OCI-M2 (cell line): ENCODE results near the gene ZNF341.
A peak's percentile ranks its signal among the peaks of the same experiment; 100 is the strongest.

ENCODE experiments used
- DNase-seq: peaks from one replicate; lab custom pipeline; 2025; ENCODE audit not compliant: unreplicated experiment; lab: John Stamatoyannopoulos, UW

Gene ZNF341

DNA sequence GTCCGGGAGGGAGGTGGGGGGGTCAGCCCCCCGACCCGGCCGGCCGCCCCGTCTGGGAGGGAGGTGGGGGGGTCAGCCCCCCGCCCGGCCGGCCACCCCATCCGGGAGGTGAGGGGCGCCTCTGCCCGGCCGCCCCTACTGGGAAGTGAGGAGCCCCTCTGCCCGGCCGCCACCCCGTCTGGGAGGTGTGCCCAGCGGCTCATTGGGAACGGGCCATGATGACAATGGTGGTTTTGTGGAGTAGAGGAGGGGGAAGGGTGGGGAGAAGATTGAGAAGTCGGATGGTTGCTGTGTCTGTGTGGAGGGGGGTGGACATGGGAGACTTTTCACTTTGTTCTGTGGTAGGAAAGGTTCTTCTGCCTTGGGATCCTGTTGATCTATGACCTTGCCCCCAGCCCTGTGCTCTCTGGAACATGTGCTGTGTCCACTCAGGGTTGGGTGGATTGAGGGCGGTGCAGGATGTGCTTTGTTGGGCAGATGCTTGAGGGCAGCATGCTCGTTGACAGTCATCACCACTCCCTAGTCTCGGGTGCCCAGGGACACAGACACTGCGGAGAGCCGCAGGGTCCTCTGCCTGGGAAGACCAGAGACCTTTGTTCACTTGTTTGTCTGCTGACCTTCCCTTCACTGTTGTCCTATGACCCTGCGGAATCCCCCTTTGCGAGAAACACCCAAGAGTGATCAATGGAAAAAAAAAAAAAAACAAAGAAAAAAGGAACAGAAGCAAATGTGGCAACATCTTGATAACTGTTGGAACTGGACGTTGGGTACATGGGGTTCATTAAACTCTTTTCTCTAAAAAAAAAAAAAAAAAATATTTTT, 30.0 kb upstream of the ZNF341 start:
- DNase-seq = no peak

DNA sequence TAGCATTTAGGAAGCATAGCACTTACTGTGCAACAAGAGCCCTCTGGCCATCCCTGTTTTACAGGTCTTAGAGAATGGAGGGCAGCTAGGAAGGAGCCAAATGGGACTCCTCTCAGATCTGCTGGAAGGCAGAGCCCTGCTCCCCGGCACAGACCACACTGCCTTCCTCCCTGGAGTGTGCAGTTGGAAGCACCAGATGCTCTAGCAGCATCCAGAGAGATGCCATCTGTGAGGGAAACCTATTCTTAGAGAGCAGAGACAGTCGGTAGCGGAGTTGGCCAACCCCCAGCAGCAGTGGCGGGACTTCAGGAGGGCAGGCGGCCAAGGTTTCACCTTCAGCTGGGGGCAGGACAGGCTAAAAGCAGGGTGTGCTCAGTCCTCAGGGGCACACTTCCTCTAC, 28.9 kb upstream of the ZNF341 start:
- DNase-seq = no peak

DNA sequence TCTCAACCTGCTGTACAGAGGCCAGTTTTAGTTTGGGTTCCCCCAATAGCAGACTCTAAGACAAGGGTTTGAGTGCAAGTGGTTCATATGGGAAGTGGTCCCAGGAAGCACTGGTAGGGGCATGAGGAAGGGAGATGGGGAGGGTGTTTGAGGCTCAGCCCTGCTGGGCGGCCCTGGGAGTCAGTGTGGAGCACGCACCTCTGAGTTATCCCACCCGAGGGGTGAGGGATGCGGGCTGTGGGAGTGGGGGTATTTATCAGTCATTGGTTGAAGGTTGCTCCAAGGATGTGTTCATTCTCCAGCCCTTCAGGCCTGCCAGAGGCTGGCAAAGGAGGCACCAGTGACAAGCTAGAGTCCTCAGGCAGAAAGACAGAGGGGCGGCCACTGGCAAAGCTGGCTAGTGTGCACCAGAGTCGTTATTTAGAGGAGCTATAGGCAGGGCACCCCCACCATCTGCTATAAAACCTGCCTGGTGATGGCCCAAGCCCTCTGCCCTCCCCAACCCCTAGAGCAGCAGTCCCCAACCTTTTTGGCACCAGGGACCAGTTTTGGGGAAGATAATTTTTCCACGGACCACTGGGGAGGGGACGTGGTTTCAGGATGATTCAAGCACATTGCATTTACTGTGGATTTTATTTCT, 28.2 kb upstream of the ZNF341 start:
- no peak for DNase-seq

DNA sequence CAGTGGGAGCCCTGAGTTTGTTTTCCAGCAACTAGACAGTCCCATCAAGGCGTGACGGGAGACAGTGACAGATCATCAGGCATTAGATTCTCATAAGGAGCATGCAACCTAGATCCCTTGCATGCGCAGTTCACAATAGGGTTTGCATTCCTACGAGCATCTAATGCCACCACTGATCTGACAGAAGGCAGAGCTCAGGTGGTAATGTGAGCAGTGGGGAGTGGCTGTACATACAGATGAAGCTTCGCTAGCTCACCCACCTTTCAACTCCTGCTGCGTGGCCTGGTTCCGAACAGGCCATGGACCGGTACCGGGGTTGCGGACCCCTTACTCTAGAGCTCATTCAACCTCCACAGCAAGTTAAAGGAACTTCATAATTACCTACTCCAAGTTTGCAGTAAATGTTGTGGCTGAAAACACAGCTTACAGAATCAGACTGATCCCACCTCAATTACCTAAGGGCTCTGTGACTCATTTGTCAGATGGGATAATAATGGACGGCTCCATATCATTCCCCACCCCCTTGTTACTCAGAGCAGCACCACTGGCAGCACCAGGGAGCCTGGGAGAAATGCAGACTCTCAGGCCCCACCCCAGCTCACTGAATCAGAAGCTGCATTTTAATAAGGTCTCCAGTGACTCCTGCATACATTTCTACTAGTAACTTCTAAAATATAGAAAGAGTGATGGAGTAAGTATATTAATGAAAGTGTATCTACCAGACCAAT, 27.4 kb upstream of the ZNF341 start:
- no peak for DNase-seq

DNA sequence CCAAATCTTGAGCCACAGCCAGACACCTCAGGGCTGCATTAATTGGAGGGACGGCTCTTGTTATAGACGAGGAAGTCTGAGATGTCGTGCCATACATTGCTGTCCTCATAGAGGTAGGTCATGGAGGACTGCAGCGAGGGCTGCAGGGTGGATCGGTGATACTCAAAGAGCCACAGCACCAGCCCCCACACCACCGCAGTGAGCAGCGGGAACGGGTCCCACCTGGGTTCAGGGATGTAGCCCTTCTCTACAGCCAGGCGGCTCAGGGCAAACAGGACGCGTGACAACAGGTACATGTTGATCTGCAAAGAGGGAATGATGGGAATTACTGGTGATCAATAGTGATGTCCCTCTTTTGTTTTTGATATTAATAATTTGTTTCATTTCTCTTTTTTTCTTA, 24.1 kb upstream of the ZNF341 start:
- no peak for DNase-seq

DNA sequence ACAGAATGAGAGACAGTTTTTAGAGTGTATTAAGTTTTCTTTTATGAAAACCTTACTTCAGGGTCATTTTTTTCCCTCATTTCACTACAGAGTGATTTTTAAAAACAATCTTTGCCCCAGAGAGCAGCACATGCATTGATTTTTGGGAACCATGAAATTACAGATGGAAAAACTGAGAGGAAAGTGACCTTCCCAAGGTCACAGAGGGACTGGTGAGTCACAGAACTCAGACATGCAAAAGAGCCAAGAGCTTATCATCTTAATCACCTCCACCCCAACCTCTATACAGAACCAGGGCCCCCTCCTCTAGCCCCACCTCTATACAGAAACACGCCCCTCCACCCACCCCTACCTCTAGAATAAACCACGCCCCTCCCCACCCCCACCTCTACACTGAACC, 22.4 kb upstream of the ZNF341 start:
- no peak for DNase-seq

DNA sequence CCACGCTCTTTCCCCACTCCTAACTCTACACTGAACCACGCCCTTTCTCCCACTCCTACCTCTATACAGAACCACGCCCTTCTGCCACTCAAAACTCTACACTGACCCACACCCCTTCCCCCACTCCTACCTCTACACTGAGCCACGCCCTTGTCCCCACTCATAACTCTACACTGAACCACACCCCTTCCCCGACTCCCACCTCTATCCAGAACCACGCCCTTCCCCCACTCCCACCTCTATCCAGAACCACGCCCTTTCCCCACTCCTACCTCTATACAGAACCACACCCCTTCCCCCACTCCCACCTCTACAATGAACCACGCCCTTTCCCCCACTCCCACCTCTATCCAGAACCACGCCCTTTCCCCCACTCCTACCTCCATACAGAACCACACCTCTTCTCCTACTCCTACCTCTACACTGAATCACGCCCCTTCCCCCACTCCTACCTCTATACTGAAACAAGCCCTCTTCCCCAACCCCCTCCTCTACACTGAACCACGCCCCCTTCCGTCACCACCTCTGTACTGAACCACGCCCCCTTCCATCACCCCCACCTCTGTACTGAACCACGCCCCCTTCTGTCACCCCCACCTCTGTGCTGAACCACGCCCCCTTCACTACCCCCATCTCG, 21.8 kb upstream of the ZNF341 start:
- DNase-seq = no peak

DNA sequence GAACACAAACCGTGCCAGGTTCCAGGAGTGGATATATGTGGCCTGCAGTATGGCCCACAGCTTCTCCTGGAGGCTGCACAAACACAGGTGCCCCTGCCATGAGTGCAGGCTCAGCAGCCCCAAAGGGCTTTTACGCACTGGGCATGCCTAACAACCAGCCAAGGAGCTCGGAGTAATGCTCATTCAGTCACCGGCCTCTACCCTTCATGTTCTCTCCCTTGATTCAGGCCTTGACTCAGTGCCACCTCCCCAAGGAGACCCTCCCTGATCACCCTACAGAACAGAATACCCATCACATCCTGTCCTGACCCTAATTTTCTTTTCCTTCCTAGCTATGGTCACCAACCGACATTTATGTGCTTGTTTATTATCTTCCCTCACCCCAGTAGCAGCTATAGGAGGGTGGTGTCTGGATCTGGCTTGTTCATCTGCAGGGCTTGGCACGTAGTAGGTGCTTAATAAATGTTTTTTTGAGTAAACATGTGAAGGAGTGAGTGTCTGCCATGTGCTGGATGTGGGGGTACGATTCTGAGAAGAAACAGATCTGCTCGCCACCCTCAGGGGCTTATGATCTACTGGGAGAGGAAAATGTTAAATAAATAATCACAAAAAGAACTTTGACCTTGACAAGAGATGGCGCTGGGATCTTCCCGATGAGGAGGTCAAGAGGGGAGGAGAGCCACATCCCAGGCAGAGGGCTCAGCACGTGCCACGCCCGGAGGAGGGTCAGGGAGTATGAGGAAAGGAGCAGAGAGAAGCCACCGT, 20.9 kb upstream of the ZNF341 start:
- no peak for DNase-seq

DNA sequence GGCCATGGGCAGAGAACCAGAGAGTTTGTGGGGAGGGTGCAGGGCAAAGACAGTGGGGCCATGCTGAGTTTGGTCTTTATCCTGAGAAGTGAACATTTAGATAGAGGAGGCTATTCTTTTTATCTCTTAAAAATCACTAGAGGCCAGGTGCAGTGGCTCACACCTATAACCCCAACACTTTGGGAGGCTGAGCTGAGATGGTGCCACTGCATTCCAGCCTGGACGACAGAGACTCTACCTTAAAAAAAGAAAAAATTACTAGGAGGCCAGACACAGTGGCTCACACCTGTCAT, 20.4 kb upstream of the ZNF341 start:
- DNase-seq = no peak

DNA sequence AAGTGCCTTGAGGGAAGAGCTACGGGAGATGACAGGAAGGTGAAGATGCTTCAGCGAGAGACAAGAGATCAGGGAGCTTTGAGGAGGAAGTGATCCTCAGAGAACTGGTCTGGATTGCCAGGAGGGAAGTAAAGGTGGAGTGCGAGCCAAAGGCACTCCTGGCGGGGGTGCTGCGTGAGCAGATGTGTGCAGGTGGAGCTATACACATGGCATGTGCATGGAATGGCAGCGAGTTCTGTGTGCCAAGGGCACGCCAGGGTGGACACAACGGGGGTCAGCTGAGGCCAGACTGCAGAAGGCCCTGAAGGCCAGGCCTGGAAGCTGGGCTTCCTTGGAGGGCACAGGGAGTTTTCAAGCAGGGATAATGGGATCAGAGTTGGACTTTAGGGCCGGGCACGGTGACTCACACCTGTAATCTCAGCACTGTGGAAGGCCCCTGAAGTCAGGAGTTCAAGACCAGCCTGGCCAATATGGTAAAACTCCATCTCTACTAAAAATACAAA, 17.9 kb upstream of the ZNF341 start:
- no peak for DNase-seq

DNA sequence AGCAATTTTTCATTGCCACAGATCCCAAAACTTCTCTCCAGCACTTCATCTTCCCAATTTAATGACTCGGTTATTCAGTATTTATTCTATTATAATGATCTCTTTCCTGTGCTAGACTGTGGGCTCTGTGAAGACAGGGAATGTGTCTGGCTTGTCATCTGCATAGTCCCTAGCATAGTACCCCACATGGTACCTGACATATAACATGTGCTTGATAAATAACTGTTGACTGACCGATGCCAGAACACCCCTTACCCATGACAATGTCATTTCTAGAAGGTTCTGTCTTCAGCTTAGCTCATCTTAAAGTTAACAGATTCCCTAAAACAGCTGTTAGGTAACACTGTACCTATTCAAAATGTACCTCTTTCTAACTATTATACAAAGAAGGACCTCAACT, 15.3 kb upstream of the ZNF341 start:
- no peak for DNase-seq

DNA sequence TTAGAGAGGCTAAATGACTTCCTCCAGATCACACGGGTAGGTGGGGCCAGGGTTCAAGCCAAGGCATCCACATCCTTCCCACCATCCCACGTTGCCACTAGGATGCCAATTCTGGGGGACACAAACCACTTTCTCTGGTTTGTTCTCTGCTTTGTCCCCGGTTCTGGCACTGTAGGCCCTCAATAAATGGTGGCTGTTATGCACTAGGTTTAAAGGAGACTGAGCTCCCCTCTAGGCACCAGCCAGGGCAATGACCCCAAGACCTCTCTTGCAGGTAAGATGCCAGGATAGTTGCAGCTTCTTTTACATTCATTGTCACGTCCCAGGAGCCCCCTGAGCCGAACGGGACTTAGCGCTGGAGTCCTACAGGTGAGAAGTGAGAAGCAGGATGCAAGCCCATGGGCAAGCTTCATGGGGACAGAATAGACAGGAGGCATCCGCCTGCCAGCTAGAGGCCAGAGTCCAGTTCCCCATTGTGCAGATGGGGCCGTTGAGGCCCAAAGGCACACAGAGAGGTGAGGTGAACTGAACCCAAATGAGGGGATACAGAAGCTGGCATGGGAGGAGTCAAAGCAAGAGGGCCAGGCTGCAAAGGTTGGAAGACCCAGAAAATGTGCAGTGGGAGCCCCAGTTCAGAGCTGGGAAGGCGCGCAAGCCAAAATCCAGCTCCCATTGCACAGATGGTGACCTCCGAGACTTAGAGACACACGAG, 12.4 kb upstream of the ZNF341 start:
- no peak for DNase-seq

DNA sequence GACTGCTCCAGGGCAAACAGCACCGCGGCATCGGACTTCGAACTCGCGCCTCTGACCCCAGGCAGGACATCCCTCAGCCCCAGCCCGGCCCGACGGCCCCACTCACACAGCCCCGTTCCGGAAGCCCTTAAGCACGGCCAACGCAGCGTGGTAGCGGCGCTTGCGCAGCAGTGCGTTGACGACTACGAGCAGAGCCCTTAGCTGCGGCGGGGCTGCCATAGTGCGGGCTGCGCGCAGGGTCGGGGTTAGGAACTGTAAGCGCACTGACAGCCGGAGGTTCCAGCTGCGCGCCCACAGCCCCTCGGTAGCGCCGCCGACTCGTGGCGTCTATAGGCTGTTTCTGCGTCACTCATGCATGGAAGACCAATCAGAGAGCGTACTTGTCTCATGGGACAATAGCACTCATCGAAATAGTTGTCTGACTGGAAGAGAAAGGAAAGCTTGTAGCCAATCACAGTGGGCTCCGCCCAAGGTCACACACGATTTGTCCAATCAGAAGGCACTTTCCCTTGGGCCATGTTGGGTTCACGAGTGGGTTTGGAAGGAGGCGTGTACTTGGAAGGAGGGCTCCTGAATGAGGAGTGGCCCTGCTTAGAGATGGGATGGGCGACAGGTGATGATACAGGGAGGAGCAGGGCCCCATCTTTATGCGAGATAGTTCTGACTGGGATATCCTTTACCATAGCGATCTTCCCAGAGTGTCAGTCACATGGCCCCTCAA, 11.6 kb upstream of the ZNF341 start, which contains the start of gene PXMP4:
PXMP4 (minus strand) TSS at position 322 of the 721 bp plus-strand sequence; CDS start at position 219, 103 bp downstream.
- peak; percentile 94 for DNase-seq

DNA sequence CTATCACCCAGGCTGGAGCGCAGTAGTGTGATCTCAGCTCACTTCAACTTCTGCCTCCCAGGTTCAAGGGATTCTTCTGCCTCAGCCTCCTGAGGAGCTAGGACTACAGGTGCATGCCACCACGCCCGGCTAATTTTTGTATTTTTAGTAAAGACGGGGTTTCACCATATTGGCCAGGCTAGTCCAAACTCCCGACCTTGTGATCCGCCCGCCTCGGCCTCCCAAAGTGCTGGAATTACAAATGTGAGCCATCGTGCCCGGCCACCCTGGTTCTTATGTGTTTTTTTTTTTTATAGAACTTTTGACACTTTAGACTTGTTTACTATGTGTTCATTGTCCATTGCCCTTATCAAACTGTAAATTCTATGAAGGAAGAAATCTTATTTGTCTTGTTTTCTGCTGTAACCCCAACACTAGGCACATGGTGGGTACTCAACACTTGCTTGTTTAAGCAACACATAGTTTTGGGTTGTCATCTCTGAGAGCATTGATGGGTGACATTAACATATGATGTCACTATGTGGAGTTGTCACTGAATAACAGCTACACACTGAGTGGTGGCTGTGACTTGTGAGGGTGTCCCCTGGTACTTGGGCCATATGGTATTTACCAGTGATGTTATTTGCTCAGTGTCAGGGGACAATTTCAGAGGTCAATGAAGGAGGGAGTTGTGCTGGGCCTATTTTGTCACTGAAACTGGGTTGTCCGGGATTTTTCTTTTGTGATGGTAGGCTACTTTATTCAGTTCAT, 10.2 kb upstream of the ZNF341 start:
- DNase-seq = no peak

DNA sequence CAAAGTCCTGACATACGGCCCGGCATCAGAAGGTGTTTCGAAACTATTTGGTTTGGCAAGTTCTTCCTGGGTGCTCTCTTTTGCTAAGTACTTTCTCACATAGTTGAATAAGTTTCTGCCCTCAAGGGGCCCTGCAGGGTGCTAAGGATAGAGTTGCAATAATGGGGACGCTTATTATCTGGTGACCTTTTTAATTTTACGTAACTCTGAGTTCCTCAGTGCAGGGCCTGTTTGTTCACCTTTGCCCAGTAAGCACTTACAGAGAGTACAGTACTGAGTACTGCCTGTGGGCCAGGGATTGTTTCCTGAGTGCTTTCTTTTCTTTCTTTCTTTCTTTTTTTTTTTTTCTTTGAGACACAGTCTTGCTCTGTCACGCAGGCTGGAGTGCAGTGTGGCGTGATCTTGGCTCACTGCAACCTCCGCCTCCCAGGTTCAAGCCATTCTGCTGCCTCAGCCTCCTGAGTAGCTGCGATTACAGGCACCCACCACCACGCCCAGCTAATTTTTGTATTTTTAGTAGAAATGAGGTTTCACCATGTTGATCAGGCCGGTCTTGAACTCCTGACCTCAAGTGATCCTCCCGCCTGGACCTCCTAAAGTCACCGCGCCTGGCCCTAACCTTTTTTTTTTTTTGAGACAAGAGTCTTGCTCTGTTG, 7.2 kb upstream of the ZNF341 start:
- no peak for DNase-seq

DNA sequence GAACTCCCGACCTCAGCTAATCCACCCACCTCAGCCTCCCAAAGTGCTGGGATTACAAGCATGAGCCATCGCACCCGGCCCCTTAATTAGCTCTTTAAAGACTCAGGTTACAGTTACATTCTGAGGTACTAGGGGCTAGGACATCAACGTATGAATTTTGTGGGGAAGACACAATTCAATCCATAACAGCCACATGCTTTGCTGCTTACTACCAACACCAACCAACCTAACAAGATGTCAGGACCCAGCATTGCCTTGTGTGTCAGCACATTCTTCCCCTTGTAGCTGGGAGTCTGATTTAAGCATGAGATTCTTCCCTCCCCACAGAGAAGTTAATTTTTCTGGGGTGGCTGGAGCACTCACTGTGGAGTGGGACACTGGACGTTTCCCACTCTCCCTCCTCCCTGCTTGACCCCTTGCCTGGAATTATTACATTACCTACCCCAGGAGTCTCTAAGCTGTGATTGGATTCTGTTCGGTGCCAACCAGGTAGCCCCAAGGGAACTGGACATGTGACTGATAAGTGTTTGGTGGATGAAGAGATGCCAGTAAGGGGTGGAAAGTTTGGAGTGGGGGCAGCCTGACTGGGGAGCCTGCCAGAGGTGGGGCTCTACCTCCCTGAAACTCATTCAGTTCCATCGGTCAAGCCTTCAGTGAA, 6.1 kb upstream of the ZNF341 start:
- no peak for DNase-seq

DNA sequence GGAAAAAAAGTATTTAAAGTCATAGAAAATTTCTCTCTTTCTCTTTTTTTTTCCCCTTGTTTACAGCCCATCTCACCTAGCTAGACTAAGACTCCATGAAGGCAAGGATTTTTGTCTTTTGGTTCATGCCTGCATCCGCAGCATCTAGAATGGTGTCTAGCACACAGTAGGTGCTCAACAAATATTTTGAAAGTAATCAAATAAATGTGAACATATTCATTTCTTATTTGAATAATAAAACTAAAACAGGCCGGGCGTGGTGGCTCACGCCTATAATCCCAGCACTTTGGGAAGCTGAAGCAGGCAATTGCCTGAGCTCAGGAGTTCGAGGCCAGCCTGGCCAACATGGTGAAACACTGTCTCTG, 4.7 kb upstream of the ZNF341 start:
- DNase-seq = no peak

DNA sequence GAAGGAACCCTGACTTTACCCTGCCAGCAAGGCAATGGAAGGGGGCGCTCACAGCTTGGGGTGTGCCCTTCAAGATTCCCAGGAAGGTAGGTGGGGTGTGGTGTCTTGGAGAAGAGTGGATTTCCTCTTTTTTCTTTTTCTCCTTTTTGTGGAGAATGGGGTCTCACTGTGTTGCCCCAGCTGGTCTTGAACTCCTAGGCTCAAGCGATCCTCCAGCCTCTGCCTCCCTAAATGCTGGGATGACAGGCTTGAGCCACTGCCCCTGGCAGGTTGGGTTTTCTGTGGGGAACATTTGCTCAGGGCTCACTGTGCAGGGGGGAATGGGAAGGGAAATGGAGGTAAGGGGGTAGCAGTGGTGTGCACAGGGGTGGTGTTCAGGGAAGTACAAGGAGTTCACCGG, 4.0 kb upstream of the ZNF341 start:
- no peak for DNase-seq
